NCI-H748 (cell line): ENCODE results near the gene ARHGDIB.

Source experiments
- DNase-seq: peaks from one replicate; lab custom pipeline; 2025; ENCODE audit not compliant: unreplicated experiment; lab: John Stamatoyannopoulos, UW

ARHGDIB gene

GRCh38 chr12:14984036-14984435, 22.6 kb upstream of the ARHGDIB start:
- DNase-seq, result no peak

DNA sequence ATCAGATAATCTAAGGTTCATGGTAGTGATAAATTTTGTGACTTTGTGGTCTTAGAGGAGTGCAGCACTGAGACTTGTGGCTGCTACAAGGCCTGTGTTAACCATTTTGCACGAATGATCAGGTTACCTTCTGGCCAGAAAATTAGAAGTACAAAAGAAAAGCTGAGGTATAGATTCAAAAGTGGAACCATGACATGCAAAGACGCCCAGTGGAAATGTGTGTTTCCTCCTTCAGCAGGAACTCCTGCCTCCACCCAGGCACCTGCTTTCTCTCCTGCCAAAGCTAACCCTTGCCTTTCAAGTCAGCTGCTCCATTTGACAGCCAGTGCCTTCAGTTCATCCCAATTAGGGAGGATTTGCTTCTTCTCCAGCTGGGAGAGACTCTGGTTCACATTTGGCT, 21.6 kb upstream of the ARHGDIB start:
- DNase-seq, result no peak

GRCh38 chr12:14982562-14982961, 21.2 kb upstream of the ARHGDIB start:
- DNase-seq, result no peak

- DNase-seq, result no peak
Measured at GRCh38 chr12:14981049-14981448, 19.6 kb upstream of the ARHGDIB start.

- no peak for DNase-seq
Measured at GRCh38 chr12:14979468-14979867, 18.1 kb upstream of the ARHGDIB start.

DNA sequence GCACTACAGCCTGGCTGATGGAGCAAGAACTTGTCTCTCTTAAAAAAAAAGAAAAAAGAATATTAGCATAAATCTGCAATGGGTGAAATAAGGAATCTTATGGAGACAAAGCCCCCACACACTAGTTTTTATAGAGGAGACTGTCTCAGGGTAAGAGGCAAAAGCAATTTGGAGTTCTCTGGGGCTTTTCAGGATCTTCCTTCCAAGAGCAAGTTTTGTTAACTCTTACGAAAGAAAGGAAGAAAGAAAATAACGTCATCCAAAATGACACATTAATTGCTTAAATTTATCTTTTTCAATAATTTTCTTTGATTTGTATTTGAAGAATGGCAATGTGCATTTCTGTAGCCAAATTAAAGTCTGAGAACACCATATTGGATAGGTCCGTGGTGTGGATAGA, 15.3 kb upstream of the ARHGDIB start:
- DNase-seq, result no peak

GRCh38 chr12:14975457-14975856, 14.1 kb upstream of the ARHGDIB start:
- DNase-seq, result no peak

GRCh38 chr12:14974633-14975032, 13.2 kb upstream of the ARHGDIB start:
- DNase-seq, result no peak

DNA sequence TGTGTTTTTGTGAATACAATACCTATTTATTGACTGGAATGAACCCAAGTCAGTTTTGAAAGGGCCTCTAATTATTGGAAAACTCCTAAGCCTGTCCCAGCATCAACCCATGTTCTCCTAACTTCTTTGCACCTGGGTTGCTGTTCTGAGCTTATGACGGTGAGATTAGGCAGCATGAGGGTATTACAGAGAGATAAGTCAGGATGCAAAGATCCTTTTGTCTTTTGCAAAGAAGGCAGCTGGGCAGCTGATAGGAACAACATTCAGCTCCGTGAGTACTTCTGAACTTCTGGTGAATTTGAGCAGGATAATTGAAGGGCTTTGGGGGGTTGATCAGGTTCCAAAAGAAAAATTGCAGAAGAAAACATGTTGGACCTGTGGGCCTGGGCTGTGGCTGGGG, 11.4 kb upstream of the ARHGDIB start, which contains the start of gene PDE6H:
Gene PDE6H, plus strand, starts transcription at position 227 of the 400 bp plus-strand sequence. CDS start 4,971 bp downstream, outside the sequence.
- DNase-seq, result no peak

- no peak for DNase-seq
Measured at GRCh38 chr12:14970473-14970872, 9.1 kb upstream of the ARHGDIB start.

DNA sequence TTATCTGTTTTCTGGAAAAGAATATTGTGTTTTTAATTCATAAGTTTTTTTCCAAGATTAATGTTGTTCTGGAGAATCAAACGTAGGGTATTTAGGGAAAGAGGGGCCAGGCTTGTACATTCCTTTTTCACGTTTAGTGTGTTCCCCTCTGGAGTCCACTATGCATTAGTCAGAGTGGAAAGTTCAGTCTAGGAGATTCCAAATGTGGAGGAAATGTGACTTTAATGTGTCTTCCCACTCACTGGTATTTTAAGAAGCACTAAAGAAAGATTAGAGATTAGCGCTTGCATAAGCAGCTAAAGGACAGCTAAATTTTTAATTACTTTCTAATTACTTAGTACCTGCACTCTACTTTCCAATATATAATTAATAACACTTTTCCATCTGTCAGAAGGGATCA, 7.1 kb upstream of the ARHGDIB start:
- DNase-seq, result no peak

DNA sequence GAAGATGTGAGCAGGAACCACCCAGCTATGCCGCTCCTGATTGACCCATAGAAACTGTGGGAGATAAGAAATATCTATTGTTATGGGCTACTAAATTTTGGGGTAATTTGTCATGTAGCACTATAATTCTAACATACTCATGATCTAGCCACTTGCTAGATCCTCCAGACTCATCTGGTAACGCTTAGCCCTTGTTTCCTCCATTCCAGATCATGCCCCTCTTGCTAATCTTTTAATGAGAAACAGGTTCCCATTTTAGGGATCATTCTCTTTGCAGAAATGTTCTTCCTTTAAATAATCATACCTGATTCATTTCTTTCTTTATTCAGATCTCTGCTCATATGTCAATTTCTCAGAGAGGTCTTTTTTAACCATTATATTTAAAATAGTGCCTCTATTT, 3.8 kb upstream of the ARHGDIB start:
- DNase-seq, result no peak

GRCh38 chr12:14964406-14964805, 3.0 kb upstream of the ARHGDIB start:
- DNase-seq, result no peak

DNA sequence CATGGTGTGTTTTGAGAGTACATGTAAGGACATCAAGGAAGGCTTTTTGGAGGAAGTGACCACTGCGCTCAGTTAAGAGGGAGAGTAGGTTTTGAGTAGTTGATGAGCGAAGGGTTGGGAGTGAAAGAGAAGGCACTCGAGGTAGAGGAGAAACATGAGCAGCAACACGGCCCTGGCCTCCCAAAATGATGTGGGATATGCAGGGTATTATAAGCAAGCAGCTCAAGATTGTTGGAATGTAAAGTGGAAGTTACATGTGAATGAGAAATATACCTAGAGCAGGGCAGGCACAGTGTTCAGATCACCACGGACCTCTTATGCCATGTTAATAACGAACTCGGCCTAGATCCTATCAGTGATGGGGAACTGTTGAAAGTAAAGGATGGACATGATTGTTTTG, 2.1 kb upstream of the ARHGDIB start:
- no peak for DNase-seq

- no peak for DNase-seq
Measured at GRCh38 chr12:14962797-14963196, 1.4 kb upstream of the ARHGDIB start.

- DNase-seq, result no peak
Measured at GRCh38 chr12:14962153-14962539, 745 bp upstream of the ARHGDIB start.

DNA sequence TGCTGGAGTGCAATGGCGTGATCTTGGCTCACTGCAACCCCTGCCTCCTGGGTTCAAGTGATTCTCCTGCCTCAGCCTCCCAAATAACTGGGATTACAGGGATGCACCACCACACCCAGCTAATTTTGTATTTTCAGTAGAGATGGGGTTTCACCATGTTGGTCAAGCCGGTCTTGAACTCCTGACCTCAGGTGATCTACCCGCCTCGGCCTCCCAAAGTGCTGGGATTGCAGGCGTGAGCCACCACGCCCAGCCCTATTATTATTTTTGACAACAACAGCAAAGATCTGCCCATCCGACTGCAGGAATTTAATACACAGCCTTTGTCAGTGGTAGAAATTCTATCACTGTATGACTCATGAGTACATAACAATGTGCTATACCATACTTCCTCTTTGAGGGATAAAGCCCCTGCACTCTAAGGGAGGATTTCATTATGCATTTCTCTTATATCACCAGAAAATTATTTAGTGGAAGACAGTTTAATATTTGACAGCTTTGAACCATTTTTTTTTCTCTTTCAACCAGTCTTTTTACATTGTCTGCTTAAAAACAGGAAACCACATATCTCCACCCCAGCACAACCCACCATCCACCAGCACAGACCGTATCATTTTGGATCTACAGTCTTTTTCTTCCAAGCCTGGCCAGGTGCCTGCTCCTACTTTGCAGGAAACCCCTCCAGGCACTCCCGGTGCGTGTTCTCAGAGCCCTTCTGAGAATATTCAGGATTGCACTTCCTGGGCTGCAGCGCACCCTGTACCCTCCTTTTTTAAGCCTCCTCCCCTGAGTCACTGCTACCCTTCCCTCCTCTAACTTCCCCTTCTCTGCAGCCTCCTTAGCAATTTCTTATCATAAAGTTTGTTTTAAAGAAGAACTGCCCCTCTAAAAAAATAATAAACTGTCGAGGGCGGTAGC, 594 bp downstream of the ARHGDIB start:
- DNase-seq, result no peak

GRCh38 chr12:14959916-14960496, 1.4 kb downstream of the ARHGDIB start:
- DNase-seq, result no peak

- DNase-seq, result no peak
Measured at GRCh38 chr12:14959463-14959862, 1.9 kb downstream of the ARHGDIB start.

- no peak for DNase-seq
Measured at GRCh38 chr12:14959126-14959440, 2.3 kb downstream of the ARHGDIB start.

DNA sequence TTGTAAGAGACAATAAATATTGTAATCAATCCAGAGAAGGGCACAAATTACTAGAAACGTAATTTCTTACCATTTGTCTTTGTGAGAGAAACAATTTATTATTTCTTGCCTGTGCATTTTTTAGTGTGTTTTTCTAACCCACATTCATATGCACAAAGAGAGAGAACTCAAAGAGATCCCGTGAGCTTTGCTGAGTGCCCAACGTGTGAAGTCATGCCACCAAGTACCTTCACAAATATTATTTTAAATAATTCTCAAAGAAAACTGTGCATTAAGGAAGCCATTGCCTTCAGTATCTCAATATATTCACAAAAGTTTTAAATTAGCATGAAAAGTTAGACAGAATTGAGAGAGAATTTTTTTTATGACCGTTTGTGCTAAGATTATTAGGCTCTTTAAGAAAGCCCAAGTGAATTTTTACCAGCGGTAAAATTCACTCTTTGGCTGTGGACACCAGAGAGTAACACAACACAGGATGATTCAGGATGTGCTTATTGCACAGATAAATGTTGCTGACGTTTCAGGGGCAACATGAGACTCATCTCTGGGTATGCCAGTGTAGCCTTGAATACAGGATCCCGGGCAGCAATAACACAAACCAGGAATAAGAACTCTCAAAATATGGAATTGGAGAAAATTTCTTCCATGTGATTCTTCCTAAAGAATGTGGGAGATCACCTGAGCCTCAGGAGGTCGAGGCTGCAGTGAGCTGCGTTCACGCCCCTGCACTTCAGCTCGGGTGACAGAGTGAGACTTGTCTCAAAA, 2.9 kb downstream of the ARHGDIB start:
- no peak for DNase-seq
